Measurements from ENCODE around the gene PAK1IP1. TPM values are rescaled to one million over a fixed set of nuclear protein-coding genes. Genes with fewer than 3 reads are reported as not detected.

The PAK1IP1 gene
- total and polyA plus RNA-seq, 10 of the 15 experiments (the other 5 are each of a cell fraction or from before 2014, with no cell fraction given): 26.0 to 98.5 (median 47.8) TPM

- FAIRE-seq: no peak
- no peak overlapping the region for H3K4me2 ChIP-seq (ENCODE audit: control insufficient read depth, insufficient read depth)
- no TSS peak for BruUV-seq (replicated peaks)
- 94% methylated on average over 17 of the region's 17 CpGs for WGBS (ENCODE audit: insufficient coverage, insufficient replicate concordance, low lambda C conversion rate, missing lambda C conversion rate)
- ChIA-PET RAD21 (ENCODE audit: unreplicated experiment) (no interaction called here), POLR2A (interaction anchor here (0.5 kb wide), 1 partner anchor 294 kb away, joined by 4 read pairs; no protein-coding TSS in a partner anchor), SMC1A (ENCODE audit: uncharacterized antibody, unreplicated experiment) (interaction anchor here (1.2 to 2.5 kb wide), 2 partner anchors 13 to 66 kb away, joined by 3 to 7 read pairs; no protein-coding TSS in a partner anchor), CTCF (interaction anchor here (0.6 kb wide), 1 partner anchor 15 kb away, joined by 3 read pairs; the partner anchor contains the start of gene TMEM14B)
- H3K27me3 ChIP-seq (replicated peaks in 1 of 2; ENCODE audit: control insufficient read depth in 2 of 2, insufficient read depth in 2 of 2, low read length in 1 of 2): no peaks in the 10 kb centered on the region
- H3K4me3 ChIP-seq: no peak overlapping the region
- H3K9me3 ChIP-seq (replicated peaks; ENCODE audit: control insufficient read depth, insufficient read depth, low read length): no peaks in the 10 kb centered on the region
- intact Hi-C loops (cut with micrococcal nuclease; ENCODE audit: unreplicated experiment) (no loop called here), in situ Hi-C loops (cut with MboI) (no loop called here)
- ATAC-seq: no peak
- no peaks in the 10 kb centered on the region for H3K4me1 ChIP-seq (ENCODE audit: control insufficient read depth, insufficient read depth, low read length)
- TF ChIP-seq NFYB (IDR thresholded peaks at IDR 0.05; ENCODE audit: insufficient read depth, low read depth, low read length): peak; percentile 78
- no peak for TF ChIP-seq EP300 (IDR thresholded peaks at IDR 0.05; ENCODE audit: borderline replicate concordance in 1 of 2, control insufficient read depth in 1 of 2, low read depth in 2 of 2, low read length in 2 of 2)
- TF ChIP-seq TAF1 (IDR thresholded peaks at IDR 0.05; ENCODE audit: borderline replicate concordance, low read depth, low read length): no peak
- no peak for TF ChIP-seq MYB (IDR thresholded peaks at IDR 0.05; ENCODE audit: borderline replicate concordance, low read depth, low read length)
- TF ChIP-seq GABPA (IDR thresholded peaks at IDR 0.05; ENCODE audit: low read depth): no peak
- H3K27ac ChIP-seq (ENCODE audit: control insufficient read depth, insufficient read depth): no peak overlapping the region
- H3K9ac ChIP-seq (ENCODE audit: control insufficient read depth, insufficient read depth, low read length): no peak overlapping the region
- peaks cover 2 to 3% of the 10 kb centered on the region in 2 experiments; a peak in 1 of 4 replicates for H3K36me3 ChIP-seq (ENCODE audit: control insufficient read depth in 2 of 2, insufficient read depth in 2 of 2, low read length in 1 of 2)
- H2AFZ ChIP-seq (ENCODE audit: control insufficient read depth, low read depth, low read length): no peak overlapping the region
- no peak for DNase-seq (ENCODE audit: low read depth, low spot score)
- no peaks in the 10 kb centered on the region for H3K79me2 ChIP-seq (ENCODE audit: control insufficient read depth, insufficient read depth, low read length)
- no peaks in the 10 kb centered on the region for H4K20me1 ChIP-seq (ENCODE audit: control insufficient read depth, insufficient read depth)
Measured at GRCh38 chr6:10733151-10733715, 38.5 kb downstream of the PAK1IP1 start.

- Histone ChIP-seq H3K4me2 (ENCODE audit: control insufficient read depth, insufficient read depth) (no peak overlapping the region), H3K4me3 (no peak overlapping the region), H3K36me3 (ENCODE audit: control insufficient read depth in 2 of 2, insufficient read depth in 2 of 2, low read length in 1 of 2) (peaks cover 2 to 3% of the 10 kb centered on the region in 2 experiments; a peak in 1 of 4 replicates), H2AFZ (ENCODE audit: control insufficient read depth, low read depth, low read length) (no peak overlapping the region), H3K79me2 (ENCODE audit: control insufficient read depth, insufficient read depth, low read length) (no peaks in the 10 kb centered on the region), H3K4me1 (ENCODE audit: control insufficient read depth, insufficient read depth, low read length) (no peaks in the 10 kb centered on the region), H3K27me3 (replicated peaks in 1 of 2; ENCODE audit: control insufficient read depth in 2 of 2, insufficient read depth in 2 of 2, low read length in 1 of 2) (no peaks in the 10 kb centered on the region), H3K9ac (ENCODE audit: control insufficient read depth, insufficient read depth, low read length) (no peak overlapping the region), H3K9me3 (replicated peaks; ENCODE audit: control insufficient read depth, insufficient read depth, low read length) (no peaks in the 10 kb centered on the region), H3K27ac (ENCODE audit: control insufficient read depth, insufficient read depth) (no peak overlapping the region), H4K20me1 (ENCODE audit: control insufficient read depth, insufficient read depth) (no peaks in the 10 kb centered on the region)
- WGBS (ENCODE audit: insufficient coverage, insufficient replicate concordance, low lambda C conversion rate, missing lambda C conversion rate): 98% methylated on average over 3 of the region's 3 CpGs
- ChIA-PET CTCF (interaction anchor here (0.6 kb wide), 1 partner anchor 14 kb away, joined by 3 read pairs; the partner anchor contains the start of gene TMEM14B), SMC1A (ENCODE audit: uncharacterized antibody, unreplicated experiment) (no interaction called here), POLR2A (interaction anchor here (0.5 kb wide), 1 partner anchor 295 kb away, joined by 4 read pairs; no protein-coding TSS in a partner anchor), RAD21 (ENCODE audit: unreplicated experiment) (no interaction called here)
- DNase-seq (ENCODE audit: low read depth, low spot score) (no peak), ATAC-seq (no peak), FAIRE-seq (no peak)
- no peak for TF ChIP-seq ZSCAN29 (IDR thresholded peaks at IDR 0.05)
- no peak for TF ChIP-seq SMC3 (IDR thresholded peaks at IDR 0.05; ENCODE audit: borderline replicate concordance, low read length)
- TF ChIP-seq ZNF207 (IDR thresholded peaks at IDR 0.05; ENCODE audit: borderline replicate concordance): no peak
- TF ChIP-seq SMAD5 (IDR thresholded peaks at IDR 0.05; ENCODE audit: low read depth): no peak
- no peak for TF ChIP-seq FOXM1 (IDR thresholded peaks at IDR 0.05; ENCODE audit: low read depth, low read length)
- no peak for TF ChIP-seq YY1 (IDR thresholded peaks at IDR 0.05; ENCODE audit: low read depth, low read length)
- no peak for TF ChIP-seq POLR2A (IDR thresholded peaks at IDR 0.05; ENCODE audit: low read depth, low read length)
- no peak for TF ChIP-seq ZNF274 (IDR thresholded peaks at IDR 0.05; ENCODE audit: insufficient read depth, insufficient read length)
- BruUV-seq (replicated peaks): no TSS peak
- in situ Hi-C loops (cut with MboI): no loop called here
- intact Hi-C loops (cut with micrococcal nuclease; ENCODE audit: unreplicated experiment): no loop called here
Measured at GRCh38 chr6:10733863-10734262, 39.1 kb downstream of the PAK1IP1 start.

All from GM12878 (cell line).